OCI-LY7 (cell line): ENCODE results near the gene TAF1B. TPM values are rescaled to one million over a fixed set of nuclear protein-coding genes. Genes with fewer than 3 reads are reported as not detected.

Experiments used
- BruUV-seq: library from RNA; stranded (reverse); fragments of 400-500 nt; replicated peaks from 2 replicates; lab custom pipeline; 2021; lab: Mats Ljungman, UMichigan
- CTCF ChIA-PET: fragments of 300-600 bp; sonication (Branson Sonifier 250); formaldehyde crosslinking; loops from one replicate; lab custom pipeline; 2022; ENCODE audit warnings: antibody characterized with exemption; ENCODE audit not compliant: unreplicated experiment; lab: Charles Lee
- POLR2A ChIA-PET: fragments of 300-600 bp; sonication (Branson Sonifier 250); formaldehyde crosslinking; loops from one replicate; lab custom pipeline; 2022; ENCODE audit warnings: antibody characterized with exemption; lab: Charles Lee
- DNase-seq: peaks from one replicate; pipeline ENCODE4 v3.0.0-alpha.2; 2015; ENCODE audit warnings: low spot score
- H2AFZ ChIP-seq: fragments of 200-600 bp; sonication (generic), shearing (Covaris generic); 2 replicates; pipeline ENCODE4 v1.6.1; 2014; ENCODE audit warnings: mild to moderate bottlenecking, antibody characterized with exemption, low read length, moderate library complexity
- H3K27ac ChIP-seq: fragments of 200-600 bp; sonication (generic); 2 replicates; pipeline ENCODE4 v1.5.1; 2014; ENCODE audit warnings: mixed run types, low read depth, mild to moderate bottlenecking, moderate library complexity, low read length, inconsistent platforms; ENCODE audit not compliant: poor library complexity, severe bottlenecking
- H3K36me3 ChIP-seq: fragments of 200-600 bp; sonication (generic); 2 replicates; pipeline ENCODE4 v1.6.1; 2014; ENCODE audit warnings: mild to moderate bottlenecking, antibody characterized with exemption, low read length, moderate library complexity, mixed read lengths; ENCODE audit not compliant: insufficient read depth
- H3K4me1 ChIP-seq: fragments of 200-600 bp; sonication (generic); 2 replicates; pipeline ENCODE4 v1.5.1; 2014; ENCODE audit warnings: mild to moderate bottlenecking, low read length; ENCODE audit not compliant: insufficient read depth, poor library complexity, severe bottlenecking
- H3K4me2 ChIP-seq: fragments of 200-600 bp; sonication (generic); 2 replicates; pipeline ENCODE4 v1.6.1; 2014; ENCODE audit warnings: mild to moderate bottlenecking, low read length
- H3K4me3 ChIP-seq: fragments of 200-600 bp; sonication (generic); 2 replicates; pipeline ENCODE4 v1.5.1; 2014; ENCODE audit warnings: mild to moderate bottlenecking, low read depth, low read length; ENCODE audit not compliant: poor library complexity, severe bottlenecking
- H3K79me2 ChIP-seq: fragments of 200-600 bp; sonication (generic); 2 replicates; pipeline ENCODE4 v1.6.1; 2016; ENCODE audit warnings: low read depth, mild to moderate bottlenecking, low read length, moderate library complexity, mixed read lengths; ENCODE audit not compliant: insufficient read depth
- H3K9me2 ChIP-seq: fragments of 200-600 bp; sonication (generic); 2 replicates; pipeline ENCODE4 v1.6.1; 2016; ENCODE audit warnings: mild to moderate bottlenecking, low read length, mixed read lengths; ENCODE audit not compliant: insufficient read depth
- H3K9me3 ChIP-seq: fragments of 200-600 bp; sonication (generic); 2 replicates; pipeline ENCODE4 v1.6.1; 2014; ENCODE audit warnings: mild to moderate bottlenecking, mixed run types, low read length, mixed read lengths
- H4K20me1 ChIP-seq: fragments of 200-600 bp; sonication (generic); 2 replicates; pipeline ENCODE4 v1.6.1; 2014; ENCODE audit warnings: mild to moderate bottlenecking, antibody characterized with exemption, low read length, moderate library complexity, mixed read lengths; ENCODE audit not compliant: insufficient read depth
- CTCF ChIP-seq: fragments of 200-600 bp; sonication (generic); conservative IDR thresholded peaks from 2 replicates; pipeline ENCODE4 v1.5.1; 2014; ENCODE audit warnings: mild to moderate bottlenecking, antibody characterized with exemption, low read length, moderate library complexity, mixed read lengths
- EZH2phosphoT487 ChIP-seq: fragments of 200-600 bp; sonication (generic); IDR thresholded peaks from 2 replicates; pipeline ENCODE4 v1.6.1; 2018; ENCODE audit warnings: low read depth, borderline replicate concordance, mild to moderate bottlenecking, mixed run types, antibody characterized with exemption, low read length, moderate library complexity, mixed read lengths
- intact Hi-C: fragments of 100-400 bp; cut with micrococcal nuclease; formaldehyde crosslinking; loops from one replicate; pipeline ENCODE4 v1.10.0; 2022; ENCODE audit not compliant: unreplicated experiment
- total RNA-seq, 2 experiments: library from RNA; depleted of rRNA in 1 of 2; stranded (reverse); fragments of >200 nt in 1 of 2; shearing (Covaris generic) in 1 of 2; gene quantifications; 2 replicates each; pipeline ENCODE4 v1.2.3, GENCODE V29; 2014 to 2022

The TAF1B gene
- total RNA-seq, 2 experiments from 2014 or later = 25.1 to 35.3 TPM

GRCh38 chr2:9945596-9945995, 102.3 kb downstream of the TAF1B start:
- no TSS peak for BruUV-seq
- Histone ChIP-seq H3K4me3 (no peak overlapping the region), H3K4me1 (no peaks in the 10 kb centered on the region), H3K79me2 (no peaks in the 10 kb centered on the region), H3K9me3 (no peaks in the 10 kb centered on the region), H4K20me1 (no peaks in the 10 kb centered on the region), H3K4me2 (no peak overlapping the region), H3K27ac (no peak overlapping the region), H2AFZ (no peak overlapping the region), H3K9me2 (no peaks in the 10 kb centered on the region), H3K36me3 (no peaks in the 10 kb centered on the region)
- no peak for TF ChIP-seq EZH2phosphoT487
- TF ChIP-seq CTCF = no peak
- ChIA-PET CTCF (no interaction called here), POLR2A (interaction anchor here (1.0 kb wide), 1 partner anchor 39 kb away, joined by 4 read pairs; no protein-coding TSS in a partner anchor)
- DNase-seq = no peak
- intact Hi-C loops = no loop called here

GRCh38 chr2:9946076-9946475, 102.8 kb downstream of the TAF1B start:
- no peaks in the 10 kb centered on the region for H3K9me2 ChIP-seq
- H2AFZ ChIP-seq = no peak overlapping the region
- no peaks in the 10 kb centered on the region for H3K9me3 ChIP-seq
- H4K20me1 ChIP-seq = no peaks in the 10 kb centered on the region
- H3K79me2 ChIP-seq = no peaks in the 10 kb centered on the region
- no peaks in the 10 kb centered on the region for H3K36me3 ChIP-seq
- TF ChIP-seq CTCF (no peak), EZH2phosphoT487 (no peak)
- CTCF ChIA-PET = no interaction called here
- H3K27ac ChIP-seq = no peak overlapping the region
- H3K4me1 ChIP-seq = no peaks in the 10 kb centered on the region
- POLR2A ChIA-PET = no interaction called here
- no TSS peak for BruUV-seq
- H3K4me2 ChIP-seq = no peak overlapping the region
- H3K4me3 ChIP-seq = no peak overlapping the region
- intact Hi-C loops = no loop called here
- no peak for DNase-seq

GRCh38 chr2:9946818-9947217, 103.5 kb downstream of the TAF1B start:
- BruUV-seq = no TSS peak
- no peaks in the 10 kb centered on the region for H4K20me1 ChIP-seq
- H2AFZ ChIP-seq = no peak overlapping the region
- no peaks in the 10 kb centered on the region for H3K36me3 ChIP-seq
- no peak overlapping the region for H3K4me2 ChIP-seq
- no peak overlapping the region for H3K27ac ChIP-seq
- no peak for DNase-seq
- ChIA-PET POLR2A (no interaction called here), CTCF (no interaction called here)
- H3K4me1 ChIP-seq = no peaks in the 10 kb centered on the region
- TF ChIP-seq CTCF (no peak), EZH2phosphoT487 (no peak)
- no peaks in the 10 kb centered on the region for H3K9me3 ChIP-seq
- H3K9me2 ChIP-seq = no peaks in the 10 kb centered on the region
- no peak overlapping the region for H3K4me3 ChIP-seq
- intact Hi-C loops = no loop called here
- no peaks in the 10 kb centered on the region for H3K79me2 ChIP-seq
